OCI-LY1 (cell line): ENCODE data around the gene MYO10.

Source experiments
- EZH2 ChIP-seq: fragments of 200-600 bp; sonication (generic), shearing (Covaris generic); IDR thresholded peaks from 2 replicates; pipeline ENCODE4 v1.8.0; 2017; ENCODE audit warnings: borderline replicate concordance, mixed run types, mild to moderate bottlenecking, antibody characterized with exemption, low read length, moderate library complexity, mixed read lengths
- TF ChIP-seq, protein P1 (sequence below): fragments of 200-600 bp; sonication (generic), shearing (Covaris generic); IDR thresholded peaks from 2 replicates; pipeline ENCODE4 v1.5.1; 2017; ENCODE audit warnings: mild to moderate bottlenecking, antibody characterized with exemption, low read length, moderate library complexity, mixed read lengths

DNA sequence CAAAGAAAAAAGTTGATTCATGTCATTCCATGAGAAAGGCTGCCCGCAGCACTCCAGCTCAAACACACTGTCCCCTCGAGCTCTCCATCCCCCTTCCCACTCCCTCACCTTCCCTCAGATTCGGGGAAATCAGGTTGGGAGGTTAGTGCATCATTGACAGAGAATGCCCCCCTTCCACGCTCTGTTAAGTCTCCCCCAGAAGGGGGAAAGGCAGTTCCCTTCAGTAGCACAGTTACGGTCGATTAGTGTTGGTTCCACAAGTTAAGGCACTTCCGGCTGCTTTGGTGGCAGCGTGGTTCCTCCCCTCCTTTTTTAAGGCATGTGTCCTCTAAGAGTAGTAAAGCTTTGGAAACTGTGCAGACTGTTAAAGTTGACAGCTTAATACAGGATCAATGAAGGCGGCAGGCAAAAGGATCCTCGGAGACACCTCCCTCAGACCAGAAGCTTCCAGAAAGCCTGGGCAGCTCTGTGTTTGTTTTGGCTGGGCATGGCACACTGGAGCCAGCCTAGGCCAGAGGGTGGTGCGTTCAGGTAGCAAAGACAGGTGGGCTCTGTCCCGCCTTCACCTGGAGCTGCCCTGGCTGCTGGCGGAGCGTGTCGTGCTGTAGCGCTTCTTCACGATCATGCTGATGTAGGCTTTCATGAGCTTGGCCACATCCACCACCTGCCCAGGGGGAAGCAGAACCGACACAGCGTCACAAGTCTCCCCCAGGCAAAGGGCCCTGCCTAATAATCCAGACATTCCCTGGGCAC, 269.8 kb downstream of the MYO10 start:
- TF ChIP-seq, protein P1, sequence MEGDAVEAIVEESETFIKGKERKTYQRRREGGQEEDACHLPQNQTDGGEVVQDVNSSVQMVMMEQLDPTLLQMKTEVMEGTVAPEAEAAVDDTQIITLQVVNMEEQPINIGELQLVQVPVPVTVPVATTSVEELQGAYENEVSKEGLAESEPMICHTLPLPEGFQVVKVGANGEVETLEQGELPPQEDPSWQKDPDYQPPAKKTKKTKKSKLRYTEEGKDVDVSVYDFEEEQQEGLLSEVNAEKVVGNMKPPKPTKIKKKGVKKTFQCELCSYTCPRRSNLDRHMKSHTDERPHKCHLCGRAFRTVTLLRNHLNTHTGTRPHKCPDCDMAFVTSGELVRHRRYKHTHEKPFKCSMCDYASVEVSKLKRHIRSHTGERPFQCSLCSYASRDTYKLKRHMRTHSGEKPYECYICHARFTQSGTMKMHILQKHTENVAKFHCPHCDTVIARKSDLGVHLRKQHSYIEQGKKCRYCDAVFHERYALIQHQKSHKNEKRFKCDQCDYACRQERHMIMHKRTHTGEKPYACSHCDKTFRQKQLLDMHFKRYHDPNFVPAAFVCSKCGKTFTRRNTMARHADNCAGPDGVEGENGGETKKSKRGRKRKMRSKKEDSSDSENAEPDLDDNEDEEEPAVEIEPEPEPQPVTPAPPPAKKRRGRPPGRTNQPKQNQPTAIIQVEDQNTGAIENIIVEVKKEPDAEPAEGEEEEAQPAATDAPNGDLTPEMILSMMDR, result no peak
- TF ChIP-seq EZH2, result no peak
